Immature natural killer cell (primary cell): ENCODE results near the gene ARF1. TPM values are rescaled to one million over a fixed set of nuclear protein-coding genes. Genes with fewer than 3 reads are reported as not detected.

Experiments used
- DNase-seq, 3 donors: peaks; one replicate each; pipeline ENCODE4 v3.0.0; 2022; ENCODE audit warnings: mixed read lengths in 1 of 3
- H3K27ac Mint-ChIP-seq, 6 donors: one replicate each; pipeline ENCODE4 v1.8.0; 2020; ENCODE audit warnings: mixed read lengths in 6 of 6, mild to moderate bottlenecking in 5 of 6, inconsistent platforms in 4 of 6, moderate library complexity in 3 of 6
- H3K27me3 Mint-ChIP-seq, 3 donors: one replicate each; pipeline ENCODE4 v1.8.0; 2020 to 2021; ENCODE audit warnings: low read depth in 3 of 3, mild to moderate bottlenecking in 3 of 3, mixed read lengths in 3 of 3, moderate library complexity in 3 of 3, inconsistent platforms in 1 of 3
- H3K36me3 Mint-ChIP-seq, 3 donors: one replicate each; pipeline ENCODE4 v1.8.0; 2020; ENCODE audit warnings: mixed read lengths in 3 of 3, inconsistent platforms in 2 of 3, mild to moderate bottlenecking in 2 of 3
- H3K4me1 Mint-ChIP-seq, 2 donors: one replicate each; pipeline ENCODE4 v1.8.0; 2020; ENCODE audit warnings: inconsistent platforms in 2 of 2, mild to moderate bottlenecking in 2 of 2, mixed read lengths in 2 of 2, moderate library complexity in 1 of 2
- H3K4me3 Mint-ChIP-seq, 5 donors: one replicate each; pipeline ENCODE4 v1.8.0; 2020; ENCODE audit warnings: mild to moderate bottlenecking in 5 of 5, mixed read lengths in 5 of 5, inconsistent platforms in 3 of 5, moderate library complexity in 3 of 5
- H3K9me3 Mint-ChIP-seq, 6 donors: one replicate each; pipeline ENCODE4 v1.8.0; 2020; ENCODE audit warnings: mild to moderate bottlenecking in 6 of 6, mixed read lengths in 6 of 6, inconsistent platforms in 4 of 6, moderate library complexity in 3 of 6
- polyA plus RNA-seq, 3 donors: library from polyadenylated mRNA; unstranded; fragments of 300-500 nt; fragmentation: Illumina TruSeq; gene quantifications; one replicate each; pipeline ENCODE4 v1.2.3, GENCODE V29; 2021

ARF1 gene
- polyA plus RNA-seq, 3 donors from 2014 or later: 533 to 916 (median 674) TPM

DNA sequence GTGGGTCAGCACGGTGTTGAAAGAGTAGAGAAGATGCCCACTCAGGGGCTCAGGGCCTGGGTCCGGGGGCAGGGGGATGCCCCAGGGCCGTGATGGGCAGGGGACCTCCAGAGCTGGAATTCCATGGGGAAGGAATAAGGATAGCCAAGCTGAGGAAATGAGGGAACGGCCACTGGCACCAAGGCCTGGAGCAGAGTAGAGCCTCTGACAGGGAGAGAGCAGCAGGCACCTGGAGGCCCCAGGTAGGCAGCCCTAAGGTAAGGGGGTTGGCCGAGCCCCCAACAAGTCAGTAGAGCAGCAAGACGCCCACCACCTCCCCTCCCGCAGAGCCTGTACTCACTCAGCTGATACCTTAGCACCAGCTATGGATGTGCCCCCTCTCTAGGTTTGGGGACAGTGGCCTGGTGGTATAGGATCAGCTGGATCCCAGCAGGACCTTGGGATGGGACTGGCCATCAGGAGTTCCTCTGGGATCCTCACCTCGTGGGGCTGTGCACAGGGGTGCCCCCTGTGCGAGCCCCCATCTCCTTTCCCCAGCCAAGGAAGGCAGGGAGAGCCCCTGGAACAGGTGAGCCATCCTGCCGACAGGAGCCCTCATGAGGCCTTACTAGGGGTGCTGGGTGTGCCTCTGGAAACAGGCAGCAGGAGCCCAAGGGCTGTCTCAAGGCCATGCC lies 21.0 kb upstream of the ARF1 start:
- peaks cover 0 to 4% (median 0%) of the 10 kb centered on the region in 3 donors for H3K36me3 Mint-ChIP-seq
- peaks cover 10 to 22% (median 16%) of the 10 kb centered on the region in 3 donors for H3K27me3 Mint-ChIP-seq
- DNase-seq: no peak
- H3K4me1 Mint-ChIP-seq: peaks cover 7 to 9% of the 10 kb centered on the region in 2 donors
- peak overlapping the region in 1 of 6 donors; percentile 68 for H3K27ac Mint-ChIP-seq
- H3K4me3 Mint-ChIP-seq: peak overlapping the region in 3 of 5 donors; percentile 20 to 51 (median 42)
- no peaks in the 10 kb centered on the region for H3K9me3 Mint-ChIP-seq

DNA sequence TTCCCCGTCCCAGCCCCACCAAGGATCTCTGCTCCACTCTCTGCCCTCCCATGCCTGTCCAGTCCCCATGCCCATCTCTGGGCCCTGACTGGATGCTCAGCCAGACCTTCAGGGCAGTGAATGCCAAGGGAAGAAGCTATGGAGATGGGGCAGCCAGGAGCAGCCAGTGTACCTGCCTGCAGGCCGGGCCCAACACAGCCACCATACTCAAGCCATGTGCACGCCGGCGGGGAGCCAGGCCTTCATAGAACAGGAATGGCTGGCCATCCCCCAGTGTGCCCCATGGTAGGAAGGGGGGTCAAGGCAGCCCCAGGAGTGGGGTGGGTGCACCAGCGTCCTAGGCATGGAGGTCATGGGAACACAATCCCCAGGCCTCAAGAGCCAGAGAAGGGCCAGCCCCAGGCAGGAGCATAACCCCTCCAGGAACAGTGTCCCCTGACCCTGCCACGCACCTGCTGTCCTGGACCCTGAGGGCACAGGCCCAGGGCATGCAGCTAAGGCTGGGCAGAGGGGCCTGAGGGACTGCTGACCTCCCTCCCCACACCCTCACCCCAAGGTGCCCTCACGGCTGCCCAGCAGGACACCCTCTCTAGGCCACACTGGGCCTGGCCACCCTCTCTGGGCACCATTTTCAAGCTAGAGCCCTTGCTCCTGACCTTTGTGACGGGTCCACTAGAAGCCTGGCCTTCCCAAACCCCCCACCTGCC lies 20.3 kb upstream of the ARF1 start:
- Mint-ChIP-seq H3K36me3 (peaks cover 0 to 4% (median 0%) of the 10 kb centered on the region in 3 donors), H3K27ac (no peak overlapping the region), H3K27me3 (peaks cover 10 to 28% (median 19%) of the 10 kb centered on the region in 3 donors), H3K4me3 (no peak overlapping the region), H3K9me3 (no peaks in the 10 kb centered on the region), H3K4me1 (peaks cover 7 to 9% of the 10 kb centered on the region in 2 donors)
- no peak for DNase-seq

DNA sequence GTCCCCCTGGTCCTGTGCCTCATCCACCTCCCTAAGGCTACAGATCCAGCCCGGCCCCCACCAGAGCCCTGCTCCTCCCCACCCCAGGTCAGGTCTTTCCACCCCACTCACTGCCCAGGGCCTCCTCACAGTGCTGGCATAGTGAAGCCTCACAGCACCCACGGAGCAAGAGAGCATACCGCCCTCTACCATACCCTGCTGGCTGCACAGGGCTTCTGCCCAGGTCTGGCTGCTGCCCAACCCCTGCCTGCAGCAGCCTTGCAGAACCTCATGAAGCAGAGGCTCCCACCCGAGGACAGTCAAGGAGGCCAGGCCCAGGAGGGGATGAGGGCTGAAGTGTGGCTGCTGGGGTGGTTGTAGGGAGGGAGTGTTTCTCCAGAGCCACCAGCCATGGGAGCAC lies 19.7 kb upstream of the ARF1 start:
- Mint-ChIP-seq H3K4me1 (peaks cover 7 to 9% of the 10 kb centered on the region in 2 donors), H3K4me3 (no peak overlapping the region), H3K27ac (no peak overlapping the region), H3K36me3 (peaks cover 0 to 4% (median 0%) of the 10 kb centered on the region in 3 donors), H3K27me3 (peaks cover 11 to 29% (median 19%) of the 10 kb centered on the region in 3 donors), H3K9me3 (no peaks in the 10 kb centered on the region)
- no peak for DNase-seq

DNA sequence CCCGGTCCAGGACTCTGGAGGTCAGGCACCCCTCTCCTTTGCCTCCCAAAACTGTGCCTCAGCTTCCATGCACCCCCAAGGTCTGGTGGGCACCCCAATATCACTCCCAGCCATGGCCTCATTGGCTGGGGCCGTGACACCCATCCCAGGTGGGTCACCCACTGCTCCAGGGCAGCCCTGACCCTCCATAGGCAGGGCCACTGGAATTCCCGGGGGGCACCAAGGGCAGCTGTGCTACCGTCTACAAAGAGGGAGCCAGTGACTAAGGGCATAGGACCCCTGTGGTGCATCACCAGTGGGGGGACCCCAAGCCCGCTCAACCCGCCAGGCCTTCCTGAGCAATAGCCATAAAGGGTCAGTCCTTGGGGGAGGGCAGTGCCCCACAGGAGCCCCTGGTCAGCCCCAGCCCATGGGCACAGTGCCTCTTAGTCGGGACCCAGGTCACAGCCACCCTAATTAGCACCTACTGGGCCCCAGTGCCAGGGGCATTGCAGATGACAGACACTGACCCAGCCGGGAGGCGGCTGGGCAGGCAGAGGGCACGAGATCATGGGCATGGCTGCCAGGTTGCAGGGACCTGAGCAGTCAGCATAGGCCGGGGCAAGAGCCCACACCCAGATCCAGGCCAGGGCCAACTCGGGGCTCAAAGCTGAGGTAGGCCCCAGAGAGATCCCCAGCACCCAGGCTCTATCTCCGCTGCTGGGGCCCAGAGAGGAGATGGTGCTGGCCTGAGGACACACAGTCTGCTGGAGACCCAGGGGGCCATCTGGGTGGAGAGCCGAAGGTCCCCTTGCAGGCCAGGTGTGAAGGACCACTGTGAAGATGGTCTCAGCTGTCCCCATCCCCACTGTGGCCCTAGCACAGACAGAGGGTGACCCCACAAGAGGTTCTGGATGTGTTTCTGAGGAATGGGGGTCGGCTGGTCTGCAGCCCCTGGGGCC lies 19.0 kb upstream of the ARF1 start:
- Mint-ChIP-seq H3K4me3 (no peak overlapping the region), H3K27me3 (peaks cover 6 to 29% (median 14%) of the 10 kb centered on the region in 3 donors), H3K27ac (no peak overlapping the region), H3K36me3 (peaks cover 0 to 4% (median 0%) of the 10 kb centered on the region in 3 donors), H3K9me3 (no peaks in the 10 kb centered on the region), H3K4me1 (peaks cover 7 to 9% of the 10 kb centered on the region in 2 donors)
- DNase-seq: no peak

DNA sequence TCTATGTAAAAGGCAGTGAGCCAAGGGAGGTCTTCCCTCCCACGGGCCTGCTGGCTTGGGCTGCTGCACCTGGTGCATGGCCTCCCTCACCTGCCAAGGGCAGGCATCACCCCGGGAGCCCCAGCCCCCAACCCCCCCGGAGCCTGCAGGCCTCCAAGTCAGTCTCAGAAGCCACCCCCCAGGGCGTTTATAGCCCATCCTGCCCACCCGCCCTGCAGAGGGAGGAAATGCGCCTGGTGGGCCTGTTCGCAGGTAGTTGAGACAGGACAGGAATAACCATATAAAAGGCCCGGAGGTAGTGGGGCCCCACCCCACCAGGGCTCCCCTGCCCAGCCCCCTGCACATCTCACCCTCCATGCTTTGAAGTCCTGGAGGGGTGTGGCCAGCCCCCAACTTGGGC lies 18.2 kb upstream of the ARF1 start:
- Mint-ChIP-seq H3K27ac (no peak overlapping the region), H3K36me3 (peaks cover 0 to 4% (median 0%) of the 10 kb centered on the region in 3 donors), H3K4me3 (no peak overlapping the region), H3K27me3 (peaks cover 5 to 29% (median 13%) of the 10 kb centered on the region in 3 donors), H3K9me3 (no peaks in the 10 kb centered on the region), H3K4me1 (peaks cover 7 to 9% of the 10 kb centered on the region in 2 donors)
- no peak for DNase-seq

DNA sequence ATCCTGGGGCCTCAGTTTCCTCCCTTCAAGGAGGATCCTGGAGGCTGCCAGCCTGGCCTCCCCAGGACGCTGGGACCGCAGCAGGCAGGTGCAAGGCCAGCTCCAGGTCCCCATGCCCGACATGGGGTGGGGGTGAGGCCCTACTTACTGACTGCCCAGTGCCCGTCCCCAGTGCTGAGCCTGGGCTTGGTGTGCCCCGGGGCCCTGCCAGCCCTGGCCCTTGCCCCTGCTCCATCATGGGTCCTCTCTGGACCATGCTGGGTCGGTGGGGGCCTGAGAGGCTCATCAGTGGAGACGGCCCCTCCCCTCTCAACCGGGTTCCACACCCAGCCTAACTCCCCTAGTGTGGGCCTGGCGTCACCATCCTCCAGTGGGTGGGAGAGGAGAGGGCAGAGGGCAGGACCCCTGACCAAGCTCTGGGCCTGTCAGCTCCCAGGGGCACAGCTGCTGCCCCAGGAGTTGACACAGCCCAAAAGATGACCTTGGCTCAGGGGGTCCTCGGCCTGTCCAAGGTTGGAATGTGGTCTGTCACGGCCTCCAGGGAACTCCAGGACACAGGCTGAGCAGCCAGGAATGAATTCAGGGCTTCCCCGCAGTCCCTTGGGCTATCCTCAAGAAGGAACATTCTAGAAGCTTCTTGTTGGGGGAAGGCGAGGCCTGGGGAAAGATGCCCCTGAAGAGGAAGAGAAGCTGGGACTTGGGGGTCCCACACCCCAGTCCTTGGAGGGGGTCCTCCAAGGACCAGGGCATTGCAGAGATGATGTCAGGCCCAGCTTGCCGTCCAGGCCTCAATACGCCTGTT lies 17.6 kb upstream of the ARF1 start:
- H3K27me3 Mint-ChIP-seq: peaks cover 5 to 25% (median 10%) of the 10 kb centered on the region in 3 donors
- H3K9me3 Mint-ChIP-seq: no peaks in the 10 kb centered on the region
- no peak overlapping the region for H3K4me3 Mint-ChIP-seq
- DNase-seq: no peak
- H3K36me3 Mint-ChIP-seq: peaks cover 0 to 4% (median 0%) of the 10 kb centered on the region in 3 donors
- peaks cover 6 to 7% of the 10 kb centered on the region in 2 donors for H3K4me1 Mint-ChIP-seq
- no peak overlapping the region for H3K27ac Mint-ChIP-seq

DNA sequence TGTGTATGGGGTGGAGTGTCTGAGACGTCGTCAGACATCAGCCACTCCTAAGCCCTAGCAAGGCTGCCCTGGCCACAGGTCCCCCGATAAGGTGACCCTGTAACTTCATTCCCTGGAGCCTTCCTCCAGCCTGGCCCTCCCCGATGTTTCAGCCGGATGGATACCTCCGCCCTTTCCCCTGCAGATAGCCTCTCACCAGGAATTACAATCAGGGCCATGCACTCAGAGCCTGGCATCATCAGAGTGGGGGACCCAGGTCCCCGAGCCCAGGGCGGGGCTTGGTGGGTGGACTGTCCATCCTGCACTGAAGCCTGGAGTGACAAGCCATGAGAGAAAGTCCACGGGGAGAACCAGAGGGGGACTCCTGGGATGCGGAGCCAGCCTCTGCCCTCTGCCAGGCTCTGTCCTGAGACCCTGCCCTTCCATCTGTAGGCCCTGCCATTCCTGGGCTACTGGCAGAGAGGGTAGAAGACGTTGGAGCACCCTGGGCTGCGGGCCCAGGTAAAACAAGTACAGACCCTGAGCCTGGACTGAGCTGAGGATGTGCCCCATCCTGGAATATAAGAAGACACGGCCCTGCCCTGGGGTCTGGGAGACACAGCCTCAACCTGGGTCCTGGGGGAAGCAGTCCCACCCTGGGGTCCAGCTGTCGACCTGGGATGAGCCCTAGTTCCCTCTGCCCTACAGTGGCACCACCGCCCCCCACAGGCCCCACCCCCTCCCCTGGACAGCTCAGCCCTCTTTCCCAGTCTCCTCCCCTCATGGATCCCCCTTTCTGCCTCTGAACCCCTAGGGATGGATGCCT lies 16.8 kb upstream of the ARF1 start:
- Mint-ChIP-seq H3K9me3 (no peaks in the 10 kb centered on the region), H3K36me3 (peaks cover 0 to 4% (median 0%) of the 10 kb centered on the region in 3 donors), H3K4me3 (no peak overlapping the region), H3K27ac (no peak overlapping the region), H3K27me3 (peaks cover 5 to 21% (median 8%) of the 10 kb centered on the region in 3 donors), H3K4me1 (peaks cover 3 to 6% of the 10 kb centered on the region in 2 donors)
- DNase-seq: no peak

DNA sequence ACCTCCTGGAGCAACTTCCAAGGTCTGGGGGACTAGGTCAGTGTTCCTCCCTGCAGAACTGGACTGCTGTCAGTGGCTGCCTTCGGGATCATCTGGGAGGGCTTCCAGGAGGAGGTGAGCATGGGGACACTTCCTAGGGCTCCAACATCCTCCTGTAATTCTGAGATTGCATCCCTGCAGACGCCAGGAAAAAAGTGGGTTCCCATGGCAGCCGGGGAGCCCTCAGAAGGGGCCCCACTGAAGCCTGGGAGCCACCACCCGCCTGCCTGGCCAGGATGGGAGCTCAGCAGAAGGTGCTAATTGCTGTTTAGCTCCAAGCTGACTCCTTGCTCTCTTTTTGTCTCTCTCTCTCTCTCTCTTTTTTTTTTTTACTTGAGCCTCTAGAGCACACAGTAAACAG lies 16.1 kb upstream of the ARF1 start:
- H3K4me1 Mint-ChIP-seq: no peaks in the 10 kb centered on the region
- H3K4me3 Mint-ChIP-seq: no peak overlapping the region
- no peak overlapping the region for H3K27ac Mint-ChIP-seq
- H3K9me3 Mint-ChIP-seq: no peaks in the 10 kb centered on the region
- H3K27me3 Mint-ChIP-seq: peaks cover 3 to 18% (median 4%) of the 10 kb centered on the region in 3 donors
- no peaks in the 10 kb centered on the region for H3K36me3 Mint-ChIP-seq
- no peak for DNase-seq

DNA sequence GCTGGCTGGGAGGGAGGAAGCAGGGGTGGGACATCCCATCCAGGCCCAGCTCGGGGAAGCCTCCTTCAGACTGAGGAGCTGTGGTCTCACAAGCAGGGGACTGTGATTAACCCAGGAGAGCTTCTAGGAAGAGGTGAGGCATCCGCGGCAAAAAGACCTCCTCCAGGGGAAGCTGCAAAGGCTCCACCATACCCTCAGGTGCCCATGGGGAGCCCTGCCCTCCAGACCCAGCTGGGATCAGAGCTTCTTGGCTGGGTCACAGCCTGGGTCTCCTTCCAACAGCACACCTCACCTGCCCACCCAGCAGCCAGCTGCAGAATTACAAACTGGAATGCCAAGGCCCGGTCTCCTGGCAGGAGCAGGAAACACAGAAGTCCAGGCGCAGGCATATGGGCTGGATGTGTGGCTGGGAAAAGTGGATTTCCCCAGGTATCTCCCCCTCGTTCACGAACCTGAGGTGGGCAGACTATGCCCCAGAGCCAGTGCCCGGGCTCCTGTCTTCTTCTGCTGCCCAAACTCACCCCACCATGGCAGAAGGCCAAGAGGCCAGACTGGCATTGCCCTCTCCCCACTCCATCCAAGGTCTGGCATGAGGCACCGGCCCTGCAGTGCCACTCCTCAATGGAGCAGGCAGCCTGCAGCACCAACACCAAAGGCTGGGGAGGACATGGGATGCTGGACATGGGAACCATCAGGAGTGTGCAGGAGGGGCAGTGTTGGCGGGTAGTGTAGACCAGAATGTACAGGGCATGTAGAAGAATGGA lies 15.4 kb upstream of the ARF1 start:
- no peaks in the 10 kb centered on the region for H3K36me3 Mint-ChIP-seq

DNA sequence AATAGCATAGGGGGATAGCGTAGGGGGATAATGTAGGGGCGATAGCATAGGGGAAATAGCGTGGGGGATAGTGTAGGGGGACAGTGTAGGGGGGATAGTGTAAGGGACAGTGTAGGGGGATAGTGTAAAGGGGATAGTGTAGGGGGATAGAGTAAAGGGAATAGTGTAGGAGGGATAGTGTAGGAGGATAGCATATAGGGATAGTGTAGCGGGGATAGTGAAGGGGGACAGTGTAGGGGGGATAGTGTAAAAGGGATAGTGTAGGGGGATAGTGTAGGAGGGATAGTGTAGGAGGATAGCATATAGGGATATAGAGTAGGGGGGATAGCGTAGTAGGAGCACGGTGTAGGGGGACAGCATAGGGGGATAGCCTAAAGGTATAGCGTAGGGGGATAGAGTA lies 14.1 kb upstream of the ARF1 start:
- Mint-ChIP-seq H3K9me3 (no peaks in the 10 kb centered on the region), H3K4me1 (no peaks in the 10 kb centered on the region), H3K27ac (no peak overlapping the region), H3K36me3 (no peaks in the 10 kb centered on the region), H3K27me3 (peaks cover 1 to 18% (median 4%) of the 10 kb centered on the region in 3 donors), H3K4me3 (no peak overlapping the region)
- DNase-seq: no peak

More for the DNA sequence above, 15.4 kb upstream of the ARF1 start:
- no peaks in the 10 kb centered on the region for H3K4me1 Mint-ChIP-seq
- H3K27ac Mint-ChIP-seq: no peak overlapping the region
- DNase-seq: no peak
- no peak overlapping the region for H3K4me3 Mint-ChIP-seq
- H3K27me3 Mint-ChIP-seq: peaks cover 1 to 18% (median 4%) of the 10 kb centered on the region in 3 donors
- H3K9me3 Mint-ChIP-seq: no peaks in the 10 kb centered on the region

DNA sequence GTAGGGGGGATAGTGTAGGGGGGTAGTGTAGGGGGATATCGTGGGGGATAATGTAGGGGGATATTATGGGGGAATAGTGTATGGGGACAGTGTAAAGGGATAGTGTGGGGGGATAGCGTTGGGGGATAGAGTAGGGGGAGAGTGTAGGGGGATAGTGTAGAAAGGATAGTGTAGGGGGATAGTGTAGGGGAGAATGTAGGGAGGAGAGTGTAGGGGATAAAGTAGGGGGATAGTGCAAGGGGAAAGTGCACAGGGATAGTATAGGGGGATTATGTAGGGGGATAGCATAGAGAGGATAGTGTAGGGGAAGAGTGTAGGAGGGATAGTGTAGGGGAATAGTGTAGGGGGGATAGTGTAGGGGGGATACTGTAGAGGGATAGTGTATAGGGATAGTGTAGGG lies 12.3 kb upstream of the ARF1 start:
- no peak overlapping the region for H3K4me3 Mint-ChIP-seq
- no peak overlapping the region for H3K27ac Mint-ChIP-seq
- H3K9me3 Mint-ChIP-seq: no peaks in the 10 kb centered on the region
- no peaks in the 10 kb centered on the region for H3K36me3 Mint-ChIP-seq
- no peak for DNase-seq
- no peaks in the 10 kb centered on the region for H3K4me1 Mint-ChIP-seq
- peaks cover 1 to 19% (median 3%) of the 10 kb centered on the region in 3 donors for H3K27me3 Mint-ChIP-seq

DNA sequence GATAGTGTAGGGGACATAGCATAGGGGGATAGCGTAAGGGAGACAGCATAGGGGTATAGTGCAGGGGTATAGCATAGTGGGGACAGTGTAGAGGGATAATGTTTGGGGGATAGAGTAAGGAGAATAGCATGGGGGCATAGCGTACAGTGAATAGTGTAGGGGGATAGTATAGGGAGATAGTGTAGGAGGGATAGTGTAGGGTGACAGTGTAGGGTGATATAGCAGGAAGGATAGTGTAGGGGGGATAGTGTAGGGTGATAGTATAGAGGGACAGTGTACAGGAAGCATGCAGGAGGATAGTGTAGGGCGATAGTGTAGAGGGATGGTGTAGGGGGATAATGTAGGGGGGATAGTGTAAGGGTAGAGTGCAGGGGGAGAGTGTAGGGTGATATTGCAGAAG lies 11.7 kb upstream of the ARF1 start:
- DNase-seq: no peak
- H3K4me3 Mint-ChIP-seq: no peak overlapping the region
- H3K36me3 Mint-ChIP-seq: no peaks in the 10 kb centered on the region
- no peaks in the 10 kb centered on the region for H3K9me3 Mint-ChIP-seq
- H3K4me1 Mint-ChIP-seq: no peaks in the 10 kb centered on the region
- H3K27ac Mint-ChIP-seq: no peak overlapping the region
- peaks cover 1 to 15% (median 3%) of the 10 kb centered on the region in 3 donors for H3K27me3 Mint-ChIP-seq
